22Rv1 (cell line): ENCODE data around the gene PTBP1.

Source experiments
- H3K27ac ChIP-seq: fragments of 450-650 bp; 2 replicates; pipeline ENCODE4 v1.5.1; 2017
- CTCF ChIP-seq: fragments of 450-650 bp; IDR thresholded peaks from 2 replicates; pipeline ENCODE4 v1.5.1; 2017; ENCODE audit warnings: mild to moderate bottlenecking
- ZFX ChIP-seq: fragments of 450-650 bp; IDR thresholded peaks from 2 replicates; pipeline ENCODE4 v1.6.1; 2017; ENCODE audit warnings: antibody characterized with exemption, borderline replicate concordance

The PTBP1 gene

GRCh38 chr19:776549-776948 is 20.7 kb upstream of the PTBP1 start:
- H3K27ac ChIP-seq, result no peak overlapping the region
- no peak for TF ChIP-seq CTCF
- TF ChIP-seq ZFX, result no peak

DNA sequence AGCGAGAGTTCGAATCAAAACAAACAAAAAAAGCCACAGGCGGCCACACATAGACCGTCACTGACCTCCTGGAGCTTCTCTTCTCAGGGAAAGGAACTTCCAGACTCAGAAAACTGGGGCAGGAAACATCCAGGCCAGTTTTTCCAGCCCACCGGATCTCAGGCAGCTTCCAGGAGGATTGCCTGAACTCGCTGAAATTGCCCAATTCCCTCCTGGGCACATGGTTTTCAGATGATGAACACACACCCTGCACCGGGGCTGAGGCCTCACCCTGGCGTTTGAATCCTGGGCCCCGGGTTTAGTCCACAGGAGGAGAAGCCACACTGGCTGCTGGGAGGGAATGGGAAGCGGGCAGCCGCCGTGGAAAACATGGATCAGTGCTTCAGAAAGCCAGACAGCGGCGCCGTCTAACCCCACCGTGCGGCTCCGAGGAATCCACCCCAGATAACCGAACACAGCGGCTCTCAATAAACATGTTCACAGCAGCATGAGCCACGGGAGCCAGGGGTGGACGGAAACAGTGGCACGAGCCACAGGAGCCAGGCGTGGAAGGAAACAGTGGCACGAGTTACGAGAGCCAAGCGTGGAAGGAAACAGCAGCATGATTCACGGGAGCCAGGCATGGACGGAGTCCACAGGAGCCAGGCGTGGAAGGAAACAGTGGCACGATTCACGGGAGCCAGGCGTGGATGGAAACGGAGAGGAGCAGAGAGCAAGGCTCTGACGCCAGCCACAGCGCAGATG is 18.2 kb upstream of the PTBP1 start:
- H3K27ac ChIP-seq, result no peak overlapping the region

DNA sequence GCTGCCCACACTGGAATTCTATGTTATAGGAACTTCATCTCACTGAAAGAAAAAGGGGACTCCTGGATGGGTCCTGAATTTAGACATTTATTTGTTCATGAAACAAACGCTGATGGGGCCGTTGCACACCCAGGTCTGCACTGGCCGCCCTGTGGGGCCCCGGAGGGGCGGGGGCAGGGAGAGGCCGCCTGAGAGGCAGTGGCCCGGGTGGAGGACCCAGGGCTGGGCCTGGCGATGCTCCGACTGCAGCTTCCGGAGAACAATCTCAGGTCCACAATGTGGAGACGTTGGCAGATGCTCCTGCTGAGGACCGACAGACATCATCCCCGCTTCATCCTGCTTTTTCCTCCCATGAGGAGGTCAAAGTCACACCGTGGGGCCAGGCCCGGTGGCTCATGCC is 16.3 kb upstream of the PTBP1 start:
- no peak for TF ChIP-seq CTCF
- no peak for TF ChIP-seq ZFX
- no peak overlapping the region for H3K27ac ChIP-seq

More for the DNA sequence above, 18.2 kb upstream of the PTBP1 start:
- TF ChIP-seq ZFX (no peak), CTCF (no peak)

- no peak overlapping the region for H3K27ac ChIP-seq
- TF ChIP-seq ZFX (no peak), CTCF (no peak)
Measured at GRCh38 chr19:781800-782184, 15.5 kb upstream of the PTBP1 start.

DNA sequence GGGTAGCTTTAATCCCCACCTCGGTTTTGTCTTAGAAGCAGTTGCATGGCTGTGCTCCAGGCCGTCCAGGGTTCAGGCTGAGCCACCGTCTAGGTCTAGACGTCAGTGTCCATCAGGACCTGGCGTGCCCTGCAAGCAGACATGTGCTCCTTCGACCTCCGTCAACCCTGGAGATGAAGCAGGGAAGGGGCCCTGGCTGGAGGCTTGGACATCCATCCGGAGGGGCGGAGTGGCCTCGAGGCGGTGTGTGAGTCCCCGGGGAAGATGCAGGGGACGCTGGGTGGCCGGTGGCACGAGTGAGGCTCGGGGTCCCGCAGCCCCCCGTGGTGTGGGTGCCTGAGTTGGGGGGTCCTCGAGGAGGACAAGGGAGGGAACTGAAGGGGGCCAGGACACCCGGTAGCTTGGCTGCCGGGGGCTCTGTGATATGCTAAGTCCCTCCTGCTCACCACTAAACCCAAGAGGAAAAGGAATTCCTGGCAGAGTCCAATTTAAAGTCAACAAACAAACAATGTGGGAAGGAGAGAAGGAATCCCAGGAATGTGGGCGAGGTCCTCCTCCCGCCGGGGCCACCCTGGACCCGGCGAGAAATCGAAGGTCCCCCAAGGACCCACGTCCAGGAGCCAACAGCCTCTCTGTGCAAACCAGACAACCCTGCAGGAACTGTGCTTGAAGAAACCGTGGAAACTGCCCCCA is 14.9 kb upstream of the PTBP1 start:
- H3K27ac ChIP-seq, result no peak overlapping the region
- TF ChIP-seq CTCF (no peak), ZFX (no peak)

- TF ChIP-seq CTCF (no peak), ZFX (no peak)
- no peak overlapping the region for H3K27ac ChIP-seq
Measured at GRCh38 chr19:782878-783668, 14.2 kb upstream of the PTBP1 start.

DNA sequence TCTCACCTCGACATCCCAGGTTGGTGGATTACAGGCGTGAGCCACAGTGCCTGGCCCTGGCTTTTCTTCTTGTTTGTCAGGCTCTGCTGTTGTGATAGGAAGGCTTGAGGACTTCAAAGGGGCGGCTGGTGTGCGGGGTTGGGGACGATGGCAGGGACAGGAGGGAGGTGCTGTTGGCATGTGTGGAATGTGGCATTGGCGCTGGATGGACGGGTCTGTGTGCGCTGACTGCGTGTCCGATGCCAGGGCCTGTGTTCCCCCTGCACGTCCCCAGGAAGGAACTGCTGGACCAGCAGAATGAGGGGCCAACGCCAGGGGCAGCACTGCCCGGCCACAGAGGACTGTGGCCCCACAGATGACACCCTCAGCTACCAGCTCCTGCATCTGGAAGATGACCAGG is 12.7 kb upstream of the PTBP1 start:
- no peak overlapping the region for H3K27ac ChIP-seq
- TF ChIP-seq CTCF, result no peak
- TF ChIP-seq ZFX, result no peak
